Keratinocyte (primary cell): ENCODE measurements around the gene RFXANK. TPM values are rescaled to one million over a fixed set of nuclear protein-coding genes. Genes with fewer than 3 reads are reported as not detected.

Source experiments
- DNase-seq: peaks from one replicate; pipeline ENCODE4 v3.0.0-alpha.2; 2011; ENCODE audit warnings: low read depth, missing footprints, low spot score
- FAIRE-seq: peaks from 2 replicates; lab custom pipeline; 2011; peaks lifted over from hg19 to GRCh38; lab: Jason Lieb, UNC
- H2AFZ ChIP-seq: 2 replicates; pipeline ENCODE4 v1.6.0; 2012; ENCODE audit warnings: low read length, control low read depth, inconsistent platforms; ENCODE audit not compliant: control insufficient read depth
- H3K27ac ChIP-seq: 2 replicates; pipeline ENCODE4 v1.5.1; 2011; ENCODE audit warnings: low read length; ENCODE audit not compliant: control insufficient read depth, insufficient read depth
- H3K27me3 ChIP-seq: 3 replicates; pipeline ENCODE4 v1.6.0; 2011; ENCODE audit warnings: low read length; ENCODE audit not compliant: control insufficient read depth, insufficient read depth; ENCODE audit errors: extremely low read depth
- H3K36me3 ChIP-seq, 2 experiments: 2 replicates in 1 of 2; 3 replicates in 1 of 2; pipeline ENCODE4 v1.5.1; 2011; ENCODE audit warnings: low read length in 2 of 2, mild to moderate bottlenecking in 1 of 2; ENCODE audit not compliant: control insufficient read depth in 2 of 2, insufficient read depth in 2 of 2; ENCODE audit errors: extremely low read depth in 1 of 2
- H3K4me1 ChIP-seq: 3 replicates; pipeline ENCODE4 v1.5.1; 2011; ENCODE audit warnings: low read length; ENCODE audit not compliant: control insufficient read depth, insufficient read depth; ENCODE audit errors: extremely low read depth
- H3K4me2 ChIP-seq: 3 replicates; pipeline ENCODE4 v1.6.0; 2011; ENCODE audit warnings: low read depth, low read length; ENCODE audit not compliant: control insufficient read depth, insufficient read depth; ENCODE audit errors: extremely low read depth
- H3K4me3 ChIP-seq, 3 experiments: fragments of 200-600 bp in 1 of 3; sonication (generic) in 1 of 3; 2 replicates in 2 of 3; 3 replicates in 1 of 3; pipeline ENCODE4 v1.5.1; 2011 to 2016; ENCODE audit warnings: low read length in 3 of 3, mild to moderate bottlenecking in 3 of 3, control low read depth in 2 of 3, inconsistent platforms in 1 of 3, low read depth in 1 of 3, mixed read lengths in 1 of 3, mixed run types in 1 of 3, moderate library complexity in 1 of 3; ENCODE audit not compliant: control insufficient read depth in 2 of 3, insufficient read depth in 2 of 3; ENCODE audit errors: extremely low read depth in 1 of 3
- H3K79me2 ChIP-seq: 2 replicates; pipeline ENCODE4 v1.6.0; 2012; ENCODE audit warnings: low read length; ENCODE audit not compliant: control insufficient read depth, insufficient read depth
- H3K9ac ChIP-seq: 3 replicates; pipeline ENCODE4 v1.6.0; 2011; ENCODE audit warnings: low read length; ENCODE audit not compliant: control insufficient read depth, insufficient read depth; ENCODE audit errors: extremely low read depth
- H3K9me1 ChIP-seq: 3 replicates; pipeline ENCODE4 v1.6.0; 2011; ENCODE audit warnings: low read length; ENCODE audit not compliant: control insufficient read depth, insufficient read depth; ENCODE audit errors: extremely low read depth
- H3K9me3 ChIP-seq: 2 replicates; pipeline ENCODE4 v1.5.1; 2012; ENCODE audit warnings: low read depth, low read length; ENCODE audit not compliant: control insufficient read depth
- H4K20me1 ChIP-seq: 3 replicates; pipeline ENCODE4 v1.6.0; 2011; ENCODE audit warnings: low read length; ENCODE audit not compliant: control insufficient read depth, insufficient read depth; ENCODE audit errors: extremely low read depth
- dilution Hi-C: fragments of 300-500 bp; cut with MboI; formaldehyde crosslinking; loops from one replicate; pipeline ENCODE4 v1.7.0; 2020; ENCODE audit warnings: low sequenced_read_pairs; ENCODE audit not compliant: extremely low pct_ligation_motif_present
- polyA plus RNA-seq, 5 experiments: library from polyadenylated mRNA; depleted of rRNA in 3 of 5; stranded (reverse) in 3 of 5; stranded (forward) in 1 of 5; unstranded in 1 of 5; fragments of >200 nt; gene quantifications; 1 replicate in 1 of 5; 2 replicates in 3 of 5; 3 replicates in 1 of 5; pipeline versions ENCODE4 v1.2.1 to v1.2.3, GENCODE V29; 2011 to 2012; ENCODE audit warnings: missing spikeins in 2 of 5, low read depth in 1 of 5, low replicate concordance in 1 of 5
- TF ChIP-seq, protein P1 (sequence below), 3 experiments: IDR thresholded peaks in 1 of 3; conservative IDR thresholded peaks in 1 of 3; optimal IDR thresholded peaks in 1 of 3; 2 replicates in 2 of 3; 3 replicates in 1 of 3; pipeline versions ENCODE3 to v1.5.1; 2011; ENCODE audit warnings: low read length in 3 of 3, mild to moderate bottlenecking in 3 of 3, moderate library complexity in 2 of 3, control low read depth in 1 of 3, inconsistent platforms in 1 of 3; ENCODE audit not compliant: insufficient read depth in 2 of 3; ENCODE audit errors: extremely low read depth in 1 of 3

Gene RFXANK
- polyA plus RNA-seq, 1 donor (not counting 4 experiments of a cell fraction or from before 2014, with no cell fraction given), result 49.0 TPM

DNA sequence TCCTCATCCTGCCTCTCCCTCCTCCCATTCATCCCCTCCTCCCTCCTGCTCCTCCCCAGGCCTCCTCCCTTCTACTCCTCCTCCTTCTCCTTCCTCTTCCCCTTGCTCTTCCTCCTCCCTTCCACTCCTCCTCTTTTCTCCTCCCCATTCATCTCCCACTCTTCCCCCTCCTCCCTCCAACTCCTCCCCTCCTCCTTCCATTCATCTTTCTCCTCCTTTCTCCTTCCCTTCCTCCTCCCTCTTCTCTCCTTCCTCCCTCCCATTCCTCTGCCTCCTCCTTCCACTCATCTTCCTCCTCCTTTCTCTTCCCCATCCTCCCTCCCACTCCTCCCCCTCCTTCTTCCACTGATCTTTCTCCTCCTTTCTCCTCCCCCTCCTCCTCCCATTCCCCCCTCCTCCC, 47.6 kb downstream of the RFXANK start:
- no peak overlapping the region for H3K27ac ChIP-seq
- no peaks in the 10 kb centered on the region for H3K36me3 ChIP-seq
- TF ChIP-seq, protein P1, sequence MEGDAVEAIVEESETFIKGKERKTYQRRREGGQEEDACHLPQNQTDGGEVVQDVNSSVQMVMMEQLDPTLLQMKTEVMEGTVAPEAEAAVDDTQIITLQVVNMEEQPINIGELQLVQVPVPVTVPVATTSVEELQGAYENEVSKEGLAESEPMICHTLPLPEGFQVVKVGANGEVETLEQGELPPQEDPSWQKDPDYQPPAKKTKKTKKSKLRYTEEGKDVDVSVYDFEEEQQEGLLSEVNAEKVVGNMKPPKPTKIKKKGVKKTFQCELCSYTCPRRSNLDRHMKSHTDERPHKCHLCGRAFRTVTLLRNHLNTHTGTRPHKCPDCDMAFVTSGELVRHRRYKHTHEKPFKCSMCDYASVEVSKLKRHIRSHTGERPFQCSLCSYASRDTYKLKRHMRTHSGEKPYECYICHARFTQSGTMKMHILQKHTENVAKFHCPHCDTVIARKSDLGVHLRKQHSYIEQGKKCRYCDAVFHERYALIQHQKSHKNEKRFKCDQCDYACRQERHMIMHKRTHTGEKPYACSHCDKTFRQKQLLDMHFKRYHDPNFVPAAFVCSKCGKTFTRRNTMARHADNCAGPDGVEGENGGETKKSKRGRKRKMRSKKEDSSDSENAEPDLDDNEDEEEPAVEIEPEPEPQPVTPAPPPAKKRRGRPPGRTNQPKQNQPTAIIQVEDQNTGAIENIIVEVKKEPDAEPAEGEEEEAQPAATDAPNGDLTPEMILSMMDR (optimal IDR thresholded peaks at IDR 0.05 in 1 of 3, IDR thresholded peaks at IDR 0.05 in 1 of 3, conservative IDR thresholded peaks at IDR 0.05 in 1 of 3; ENCODE audit: extremely low read depth in 1 of 3, insufficient read depth in 2 of 3, low read length in 3 of 3), result no peak
- dilution Hi-C loops, result no loop called here
- H2AFZ ChIP-seq, result no peak overlapping the region
- H3K4me2 ChIP-seq, result no peak overlapping the region
- H3K4me3 ChIP-seq, result no peak overlapping the region
- no peak overlapping the region for H3K9ac ChIP-seq
- H3K9me1 ChIP-seq, result no peaks in the 10 kb centered on the region
- no peaks in the 10 kb centered on the region for H3K79me2 ChIP-seq
- peaks cover 3% of the 10 kb centered on the region for H3K9me3 ChIP-seq
- FAIRE-seq (no peak), DNase-seq (no peak)
- no peaks in the 10 kb centered on the region for H4K20me1 ChIP-seq
- no peaks in the 10 kb centered on the region for H3K4me1 ChIP-seq
- peaks cover 6% of the 10 kb centered on the region for H3K27me3 ChIP-seq

DNA sequence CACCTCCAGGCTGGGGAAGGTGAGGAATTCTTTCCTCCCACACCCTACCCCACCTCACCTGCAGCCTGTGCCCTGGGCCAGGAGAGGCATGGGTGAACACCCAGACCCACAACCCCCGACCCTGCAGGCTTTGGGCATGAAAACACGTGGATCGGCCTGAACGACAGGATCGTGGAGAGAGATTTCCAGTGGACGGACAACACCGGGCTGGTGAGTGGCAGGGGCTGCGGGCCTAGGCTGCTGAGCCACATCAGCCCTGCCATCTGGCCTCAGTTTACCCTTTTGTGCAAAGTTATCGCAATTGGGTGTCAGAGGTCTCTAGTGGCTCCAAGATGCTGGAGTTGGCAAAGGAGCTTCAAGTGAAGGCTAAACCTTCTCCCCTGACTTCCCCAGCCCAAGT, 48.4 kb downstream of the RFXANK start:
- Histone ChIP-seq H3K36me3 (no peaks in the 10 kb centered on the region), H3K4me2 (no peak overlapping the region), H3K9me3 (no peaks in the 10 kb centered on the region), H3K4me1 (no peaks in the 10 kb centered on the region), H3K27ac (no peak overlapping the region), H3K4me3 (no peak overlapping the region), H2AFZ (no peak overlapping the region), H4K20me1 (no peaks in the 10 kb centered on the region), H3K9ac (no peak overlapping the region), H3K79me2 (no peaks in the 10 kb centered on the region), H3K9me1 (no peaks in the 10 kb centered on the region), H3K27me3 (peaks cover 6% of the 10 kb centered on the region)
- FAIRE-seq, result no peak
- dilution Hi-C loops, result no loop called here
- TF ChIP-seq, protein P1 (optimal IDR thresholded peaks at IDR 0.05 in 1 of 3, IDR thresholded peaks at IDR 0.05 in 1 of 3, conservative IDR thresholded peaks at IDR 0.05 in 1 of 3; ENCODE audit: extremely low read depth in 1 of 3, insufficient read depth in 2 of 3, low read length in 3 of 3), result no peak
- no peak for DNase-seq
